GM12892 (cell line): ENCODE results near the gene ZNF354C. TPM values are rescaled to one million over a fixed set of nuclear protein-coding genes. Genes with fewer than 3 reads are reported as not detected.

Experiments
- DNase-seq: peaks from one replicate; pipeline ENCODE4 v3.0.0; 2011; ENCODE audit not compliant: insufficient read length
- FAIRE-seq: peaks from 2 replicates; lab custom pipeline; 2011; peaks lifted over from hg19 to GRCh38; lab: Jason Lieb, UNC
- POLR2A ChIP-seq: IDR thresholded peaks from 2 replicates; pipeline ENCODE4 v1.6.1; 2011; ENCODE audit warnings: low read depth, low read length, control low read depth
- POLR2AphosphoS5 ChIP-seq: IDR thresholded peaks from 2 replicates; pipeline ENCODE4 v1.6.1; 2011; ENCODE audit warnings: low read depth, low read length, control low read depth
- TAF1 ChIP-seq: IDR thresholded peaks from 2 replicates; pipeline ENCODE4 v1.6.1; 2011; ENCODE audit warnings: low read depth, mild to moderate bottlenecking, control low read depth, low read length, borderline replicate concordance
- polyA plus RNA-seq: library from polyadenylated mRNA; unstranded; fragments of >200 nt; gene quantifications from one replicate; pipeline ENCODE4 v1.2.1, GENCODE V29; 2012; ENCODE audit warnings: missing spikeins, inconsistent platforms; ENCODE audit not compliant: missing spikeins

ZNF354C gene
- not detected for polyA plus RNA-seq

- TF ChIP-seq POLR2AphosphoS5 = no peak
- TF ChIP-seq TAF1 = no peak
- no peak for TF ChIP-seq POLR2A
- no peak for DNase-seq
Observed at GRCh38 chr5:179060116-179061008, at the start of gene ZNF354C. Gene ZNF354C (plus strand): TSS chr5:179060373. CDS start chr5:179062069, 1,696 bp downstream.

DNA sequence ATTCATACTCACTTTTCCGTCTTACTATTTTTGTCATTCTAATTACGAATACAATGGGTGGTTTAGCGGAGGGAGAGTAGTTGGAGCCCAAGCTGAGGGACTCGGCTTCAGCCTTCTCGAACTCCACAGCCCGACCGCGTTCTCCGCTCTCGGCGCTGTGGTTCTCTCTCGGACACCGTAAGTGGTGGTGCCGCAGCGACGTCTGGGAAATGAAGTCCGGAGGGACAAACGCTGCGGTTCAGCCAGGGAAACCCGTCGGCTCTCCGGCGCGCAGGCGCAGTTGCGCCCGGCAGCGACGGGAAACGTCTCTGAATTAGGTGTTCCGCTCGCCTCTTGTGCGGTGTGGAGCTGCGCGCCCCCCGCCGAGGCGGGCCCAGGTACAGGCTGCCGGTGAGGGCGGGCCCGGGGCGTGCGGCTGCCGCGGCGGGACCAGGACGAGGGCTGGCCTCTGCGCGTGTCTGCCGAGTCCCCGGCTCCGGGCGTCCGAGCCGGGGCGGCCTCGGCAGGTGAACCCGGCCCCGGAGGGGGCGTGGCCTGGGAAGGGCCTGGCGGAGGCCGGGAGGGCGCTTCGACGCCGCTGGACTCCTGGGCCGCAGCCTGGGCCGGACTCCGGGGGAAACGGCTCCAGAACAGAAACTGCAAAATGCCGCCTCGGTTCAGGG, 36.5 kb upstream of the ZNF354C start, which contains the start of gene ZNF879:
Gene ZNF879, plus strand, starts transcription at position 277 of the 662 bp plus-strand sequence. CDS start 1,201 bp downstream, outside the sequence.
- TF ChIP-seq POLR2A (no peak), POLR2AphosphoS5 (no peak), TAF1 (no peak)
- no peak for DNase-seq
- FAIRE-seq = no peak

More at GRCh38 chr5:179060116-179061008, at the start of gene ZNF354C:
- no peak for FAIRE-seq

DNA sequence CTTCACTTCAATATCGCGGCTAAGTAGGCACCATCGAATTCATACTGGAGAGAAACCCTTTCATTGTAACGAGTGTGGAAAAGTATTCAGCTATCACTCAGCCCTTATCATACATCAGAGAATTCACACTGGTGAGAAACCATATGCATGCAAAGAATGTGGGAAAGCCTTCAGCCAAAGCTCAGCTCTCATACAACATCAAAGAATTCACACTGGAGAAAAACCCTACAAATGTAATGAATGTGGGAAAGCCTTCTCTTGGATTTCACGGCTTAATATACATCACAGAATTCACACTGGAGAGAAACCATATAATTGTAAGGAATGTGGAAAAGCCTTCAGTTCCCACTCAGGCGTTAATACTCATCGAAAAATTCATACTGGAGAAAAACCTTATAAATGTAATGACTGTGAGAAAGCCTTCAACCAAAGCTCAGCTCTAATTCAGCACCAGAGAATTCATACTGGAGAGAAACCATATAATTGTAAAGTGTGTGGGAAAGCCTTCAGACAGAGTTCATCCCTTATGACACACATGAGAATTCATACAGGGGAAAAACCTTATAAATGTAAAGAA, 27.1 kb upstream of the ZNF354C start:
- no peak for DNase-seq
- TF ChIP-seq POLR2AphosphoS5 (no peak), POLR2A (no peak), TAF1 (no peak)
- no peak for FAIRE-seq

DNA sequence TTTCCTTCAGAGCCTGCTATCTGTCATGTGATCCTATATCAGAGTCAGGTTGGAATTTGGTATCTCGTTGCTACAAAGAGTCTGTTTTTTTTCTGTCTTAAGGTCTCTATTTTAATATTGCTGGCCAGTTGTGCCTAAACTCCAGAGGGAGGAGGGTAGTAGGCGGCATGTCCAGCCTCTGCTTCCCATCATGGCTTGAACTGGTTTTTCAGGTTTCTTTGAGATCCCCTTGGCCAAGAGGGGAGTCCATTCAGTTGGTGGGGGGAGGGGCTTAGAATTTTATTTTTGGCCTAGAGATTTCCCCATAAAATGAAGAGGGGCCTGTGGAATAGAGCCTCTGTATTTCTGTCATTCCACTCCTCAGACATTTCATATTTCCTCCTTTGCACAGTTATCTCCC, 15.4 kb upstream of the ZNF354C start:
- DNase-seq (no peak), FAIRE-seq (no peak)
- TF ChIP-seq POLR2AphosphoS5 = no peak
- no peak for TF ChIP-seq TAF1
- TF ChIP-seq POLR2A = no peak

- TF ChIP-seq TAF1 (no peak), POLR2AphosphoS5 (no peak), POLR2A (no peak)
- DNase-seq (no peak), FAIRE-seq (no peak)
Observed at GRCh38 chr5:179051784-179052183, 8.4 kb upstream of the ZNF354C start.

DNA sequence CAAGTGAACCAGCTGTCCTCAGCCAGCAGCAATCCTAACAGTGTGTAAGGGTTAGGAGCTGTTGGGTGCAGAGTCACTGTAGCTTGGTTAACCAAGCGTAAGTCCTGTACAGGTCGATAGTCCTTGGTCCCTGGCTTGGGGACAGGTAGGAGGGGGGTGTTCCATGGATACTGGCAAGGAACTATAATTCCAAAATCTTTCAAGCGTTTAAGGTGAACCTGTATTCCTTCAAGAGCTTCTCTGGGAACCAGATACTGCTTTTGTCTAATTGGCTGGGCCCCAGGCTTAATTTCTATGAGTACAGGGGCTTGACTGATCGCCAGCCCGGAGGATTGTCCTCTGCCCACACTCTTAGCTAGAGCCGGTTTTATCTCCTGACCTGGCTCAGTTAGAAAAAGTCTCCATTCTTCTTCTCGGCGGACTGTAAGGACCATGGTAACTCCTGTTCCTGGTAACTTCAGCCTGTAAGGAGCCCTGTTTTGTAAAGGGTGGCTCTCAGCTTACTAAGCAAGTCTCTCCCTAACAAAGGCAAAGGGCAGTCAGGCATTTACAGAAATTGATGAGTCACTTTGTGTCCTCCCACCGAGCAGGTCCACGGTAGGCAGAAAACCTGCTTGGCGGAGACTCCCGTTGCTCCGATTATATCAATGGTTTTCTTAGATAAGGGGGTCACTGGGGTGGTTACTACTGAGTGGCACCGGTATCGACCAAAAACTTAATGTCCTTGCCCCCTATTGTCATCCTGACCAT, 6.0 kb upstream of the ZNF354C start:
- TF ChIP-seq POLR2A (no peak), TAF1 (no peak), POLR2AphosphoS5 (no peak)
- FAIRE-seq (no peak), DNase-seq (no peak)

DNA sequence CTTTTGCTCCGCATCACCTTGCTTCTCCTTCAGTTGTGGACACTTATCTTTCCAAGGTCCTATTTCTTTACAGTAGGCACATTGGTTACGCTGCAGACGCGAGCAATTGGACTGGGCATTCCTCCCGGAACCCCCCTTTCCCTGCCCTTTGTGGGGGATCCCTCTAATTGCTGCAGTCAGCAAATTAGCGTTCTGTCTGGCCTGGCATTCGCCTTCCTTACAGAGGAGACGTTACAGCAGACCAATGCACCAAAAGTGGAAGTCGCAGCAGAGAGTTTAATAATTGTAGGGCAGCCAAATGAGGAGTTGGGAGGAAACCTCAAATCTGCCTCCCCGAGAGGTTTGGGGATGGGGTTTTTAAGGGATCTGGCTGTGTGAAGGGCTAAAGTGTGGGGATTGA, 5.3 kb upstream of the ZNF354C start:
- no peak for FAIRE-seq
- no peak for DNase-seq
- TF ChIP-seq POLR2AphosphoS5 = no peak
- TF ChIP-seq POLR2A = no peak
- no peak for TF ChIP-seq TAF1

DNA sequence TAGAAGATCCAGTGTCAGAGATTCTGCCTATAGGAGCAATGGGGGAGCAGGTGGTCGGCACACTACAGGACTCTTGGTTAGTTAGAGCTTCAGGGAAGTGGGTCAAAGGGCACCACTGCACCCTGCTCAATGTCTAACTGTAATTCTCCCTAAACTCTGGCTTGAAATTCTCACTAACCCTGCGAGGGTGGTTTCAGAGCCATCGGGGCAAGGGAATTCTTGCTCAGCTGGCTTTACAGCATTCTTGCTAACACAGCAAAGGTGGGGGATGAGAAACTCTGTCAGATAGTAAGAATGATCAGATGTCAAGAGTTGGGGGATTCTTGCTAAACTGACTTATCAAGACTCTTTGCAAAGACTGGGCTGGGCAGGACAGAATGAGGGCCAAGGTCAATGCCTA, 4.7 kb upstream of the ZNF354C start:
- DNase-seq (no peak), FAIRE-seq (no peak)
- TF ChIP-seq POLR2AphosphoS5 = no peak
- TF ChIP-seq POLR2A = no peak
- TF ChIP-seq TAF1 = no peak

GRCh38 chr5:179055841-179056240, 4.3 kb upstream of the ZNF354C start:
- DNase-seq (no peak), FAIRE-seq (no peak)
- no peak for TF ChIP-seq TAF1
- TF ChIP-seq POLR2A = no peak
- TF ChIP-seq POLR2AphosphoS5 = no peak

DNA sequence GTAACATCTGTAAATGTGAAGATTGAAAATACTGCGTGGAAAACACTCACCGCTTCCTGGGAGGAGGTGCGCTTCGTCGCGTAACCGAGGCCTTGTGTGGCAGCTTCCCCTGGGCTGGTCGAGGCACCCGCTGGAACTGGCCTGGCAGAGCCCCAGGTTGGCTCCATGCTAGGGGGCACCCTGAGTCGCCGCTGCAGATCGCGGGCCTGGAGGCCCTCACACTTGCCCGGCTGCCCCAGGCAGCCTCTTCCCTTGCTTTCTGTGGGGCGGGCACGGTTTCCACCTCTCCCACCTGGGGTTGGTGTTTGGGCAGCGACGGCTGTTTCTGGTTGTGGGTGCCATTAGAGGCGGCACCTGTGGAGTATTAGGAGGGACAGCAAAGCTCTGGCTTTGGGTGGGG, 852 bp downstream of the ZNF354C start:
- DNase-seq (no peak), FAIRE-seq (no peak)
- TF ChIP-seq POLR2A (no peak), TAF1 (no peak), POLR2AphosphoS5 (no peak)

- DNase-seq (no peak), FAIRE-seq (no peak)
- no peak for TF ChIP-seq TAF1
- TF ChIP-seq POLR2A = no peak
- TF ChIP-seq POLR2AphosphoS5 = no peak
Observed at GRCh38 chr5:179065703-179066102, 5.5 kb downstream of the ZNF354C start.
